BE2C (cell line): ENCODE data around the gene IDI2.
A peak's percentile ranks its signal among the peaks of the same experiment; 100 is the strongest.

Experiments used
- DNase-seq: peaks from one replicate; pipeline ENCODE4 v3.0.0-alpha.2; 2020
- H3K27me3 ChIP-seq: fragments of 250-450 bp; sonication (Bioruptor Pico); 2 replicates; pipeline ENCODE4 v1.5.1; 2020; ENCODE audit warnings: mild to moderate bottlenecking
- H3K36me3 ChIP-seq: fragments of 250-450 bp; sonication (Bioruptor Pico); 2 replicates; pipeline ENCODE4 v1.5.1; 2020; ENCODE audit warnings: mild to moderate bottlenecking
- H3K4me1 ChIP-seq: fragments of 250-450 bp; sonication (Bioruptor Pico); 2 replicates; pipeline ENCODE4 v1.5.1; 2020
- H3K4me3 ChIP-seq: 2 replicates; pipeline ENCODE4 v1.5.1; 2011; ENCODE audit warnings: low read depth, low read length
- H3K9me3 ChIP-seq: fragments of 250-450 bp; sonication (Bioruptor Pico); 2 replicates; pipeline ENCODE4 v1.5.1; 2020
- CTCF ChIP-seq: IDR thresholded peaks from 2 replicates; pipeline ENCODE4 v1.5.1; 2012; ENCODE audit warnings: mild to moderate bottlenecking, low read depth, low read length

Gene IDI2

DNA sequence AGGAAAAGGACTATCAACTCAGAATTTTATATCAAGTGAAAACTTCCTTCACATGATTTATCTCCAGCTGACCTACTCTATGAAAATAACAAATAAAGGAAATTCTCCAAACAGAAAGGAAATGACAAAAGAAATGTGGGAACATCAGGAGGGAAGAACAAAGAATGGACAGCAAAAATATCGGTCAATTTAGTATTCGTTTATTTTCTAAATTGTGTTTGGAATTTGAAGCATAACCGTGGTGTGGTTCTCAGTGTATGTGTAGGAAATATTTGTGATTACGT is 39.2 kb upstream of the IDI2 start:
- no peak for TF ChIP-seq CTCF
- no peak for DNase-seq
- H3K4me3 ChIP-seq: no peak overlapping the region
- H3K27me3 ChIP-seq: no peaks in the 10 kb centered on the region
- no peaks in the 10 kb centered on the region for H3K36me3 ChIP-seq
- H3K9me3 ChIP-seq: no peaks in the 10 kb centered on the region
- no peaks in the 10 kb centered on the region for H3K4me1 ChIP-seq

DNA sequence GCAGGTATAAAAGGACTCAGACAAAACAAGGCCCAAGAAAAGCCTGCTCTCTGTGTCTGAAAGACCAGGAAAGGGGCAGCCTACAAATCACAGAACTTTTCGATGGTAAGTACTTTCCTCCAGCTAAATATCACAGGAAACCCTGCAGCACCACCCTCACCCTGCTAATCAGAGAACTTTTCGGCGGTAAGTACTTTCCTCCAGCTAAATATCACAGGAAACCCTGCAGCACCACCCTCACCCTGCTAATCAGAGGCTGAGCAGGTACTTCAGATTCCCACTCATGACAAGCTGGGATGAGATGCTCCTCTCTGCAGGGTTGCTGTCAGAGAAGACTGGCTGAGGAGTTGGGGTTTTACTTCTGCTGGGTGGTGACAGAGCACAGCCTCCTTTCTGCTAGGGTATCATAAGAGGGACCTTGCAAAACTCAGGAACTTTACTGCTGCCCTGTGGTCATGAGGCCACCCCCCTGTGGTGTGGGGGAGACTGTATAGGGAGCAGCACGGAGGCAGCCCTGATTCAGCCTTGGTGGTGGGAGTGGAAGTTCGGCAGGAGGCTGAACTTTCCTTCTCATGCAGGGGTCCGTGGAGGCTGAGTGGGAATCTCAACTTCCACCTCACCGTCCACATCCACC is 37.7 kb upstream of the IDI2 start:
- H3K36me3 ChIP-seq: no peaks in the 10 kb centered on the region
- no peaks in the 10 kb centered on the region for H3K9me3 ChIP-seq
- no peak for TF ChIP-seq CTCF
- H3K4me3 ChIP-seq: no peak overlapping the region
- DNase-seq: no peak
- no peaks in the 10 kb centered on the region for H3K27me3 ChIP-seq
- no peaks in the 10 kb centered on the region for H3K4me1 ChIP-seq

- no peaks in the 10 kb centered on the region for H3K9me3 ChIP-seq
- H3K36me3 ChIP-seq: no peaks in the 10 kb centered on the region
- TF ChIP-seq CTCF: no peak
- no peak overlapping the region for H3K4me3 ChIP-seq
- H3K27me3 ChIP-seq: no peaks in the 10 kb centered on the region
- no peaks in the 10 kb centered on the region for H3K4me1 ChIP-seq
- DNase-seq: no peak
Measured at GRCh38 chr10:1061930-1062774, 36.5 kb upstream of the IDI2 start.

- Histone ChIP-seq H3K9me3 (no peaks in the 10 kb centered on the region), H3K4me1 (no peaks in the 10 kb centered on the region), H3K36me3 (0 out of 2 replicates have a peak, but pooled peaks cover 2% of the 10 kb centered on the region), H3K4me3 (no peak overlapping the region), H3K27me3 (no peaks in the 10 kb centered on the region)
- no peak for DNase-seq
- TF ChIP-seq CTCF: no peak
Measured at GRCh38 chr10:1059902-1060301, 34.2 kb upstream of the IDI2 start.

DNA sequence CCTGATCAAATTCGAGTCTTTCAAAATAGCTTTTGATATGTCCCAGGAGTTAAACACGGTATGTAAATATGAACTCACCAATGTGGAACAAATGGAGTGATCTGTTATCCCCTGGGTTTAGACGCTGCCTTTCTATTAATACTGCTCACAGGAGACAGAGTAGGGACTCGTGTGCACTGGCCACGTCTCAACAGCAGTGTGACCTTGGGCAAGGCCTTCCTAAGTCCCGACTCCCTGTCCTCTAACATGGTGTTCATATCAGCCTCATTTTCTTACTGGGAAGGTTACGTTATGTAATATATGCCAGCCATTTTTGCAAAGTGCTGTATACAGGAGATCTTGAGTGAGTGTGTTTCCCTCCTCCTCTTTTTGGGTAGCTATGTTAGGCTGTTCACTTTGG is 32.4 kb upstream of the IDI2 start:
- no peak for TF ChIP-seq CTCF
- Histone ChIP-seq H3K4me3 (no peak overlapping the region), H3K4me1 (no peaks in the 10 kb centered on the region), H3K9me3 (no peaks in the 10 kb centered on the region), H3K27me3 (no peaks in the 10 kb centered on the region), H3K36me3 (peaks cover 2% of the 10 kb centered on the region; the same call in 1 of the 2 replicates)
- no peak for DNase-seq

DNA sequence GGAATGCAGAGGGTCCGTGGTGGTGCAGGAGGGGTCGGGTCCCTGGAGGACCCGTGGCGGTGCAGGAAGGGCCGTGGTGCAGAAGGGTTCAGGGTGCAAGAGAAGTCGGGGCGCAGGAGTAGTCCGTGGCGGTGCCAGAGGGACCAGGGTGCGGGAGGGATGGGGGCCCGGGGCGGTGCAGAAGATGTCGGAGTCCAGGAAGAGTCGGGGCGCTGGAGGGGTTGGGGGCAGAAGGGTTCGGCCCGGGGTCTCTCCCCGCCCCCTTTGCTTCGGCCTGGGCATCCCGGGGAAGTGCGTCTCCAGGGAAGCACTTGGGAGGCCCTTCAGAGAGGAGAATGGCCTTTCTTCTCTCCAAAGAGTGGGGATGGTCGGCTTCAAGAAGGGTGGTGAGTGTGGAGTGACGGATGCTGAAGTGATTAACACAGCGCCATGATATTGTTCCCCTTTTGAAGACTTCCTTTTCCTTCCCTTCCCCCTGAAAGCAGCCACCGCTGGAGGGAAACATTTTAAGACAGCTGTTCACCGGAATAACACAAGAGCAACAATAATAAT is 31.5 kb upstream of the IDI2 start:
- Histone ChIP-seq H3K4me1 (no peaks in the 10 kb centered on the region), H3K36me3 (peaks cover 2% of the 10 kb centered on the region; the same call in 1 of the 2 replicates), H3K27me3 (no peaks in the 10 kb centered on the region), H3K9me3 (no peaks in the 10 kb centered on the region), H3K4me3 (peak overlapping the region; percentile 94)
- DNase-seq: no peak
- no peak for TF ChIP-seq CTCF
